Progenitor cell of endocrine pancreas (in vitro differentiated cells): ENCODE data around the gene KHDC4. TPM values are rescaled to one million over a fixed set of nuclear protein-coding genes. Genes with fewer than 3 reads are reported as not detected.

Experiments
- DNase-seq: peaks from one replicate; pipeline ENCODE4 v3.0.0; 2021; ENCODE audit warnings: low spot score; ENCODE audit not compliant: unreplicated experiment
- H3K27ac Mint-ChIP-seq: 2 replicates; pipeline ENCODE4 v1.8.0; 2021; ENCODE audit warnings: mild to moderate bottlenecking, moderate library complexity, mixed read lengths
- H3K27me3 Mint-ChIP-seq: 2 replicates; pipeline ENCODE4 v1.8.0; 2021; ENCODE audit warnings: mixed read lengths
- H3K36me3 Mint-ChIP-seq: 2 replicates; pipeline ENCODE4 v1.8.0; 2022; ENCODE audit warnings: mixed read lengths; ENCODE audit not compliant: insufficient read depth
- H3K4me1 Mint-ChIP-seq: 2 replicates; pipeline ENCODE4 v1.8.0; 2021; ENCODE audit warnings: low read depth, mixed read lengths
- H3K4me3 Mint-ChIP-seq: 2 replicates; pipeline ENCODE4 v1.8.0; 2021; ENCODE audit warnings: low read depth, mild to moderate bottlenecking, moderate library complexity, mixed read lengths
- H3K9me3 Mint-ChIP-seq: 2 replicates; pipeline ENCODE4 v1.8.0; 2021; ENCODE audit warnings: low read depth, mixed read lengths
- total RNA-seq: library from RNA; stranded (reverse); gene quantifications from 2 replicates; pipeline ENCODE4 v1.2.1, GENCODE V29; 2021
- TF ChIP-seq, protein P1 (sequence below): fragments of 200-600 bp; sonication (generic); IDR thresholded peaks from one replicate; pipeline ENCODE4 v1.5.0; 2021; ENCODE audit warnings: antibody characterized with exemption, mild to moderate bottlenecking; ENCODE audit not compliant: unreplicated experiment

The KHDC4 gene
- total RNA-seq, 1 donor from 2014 or later, result 67.6 TPM

DNA sequence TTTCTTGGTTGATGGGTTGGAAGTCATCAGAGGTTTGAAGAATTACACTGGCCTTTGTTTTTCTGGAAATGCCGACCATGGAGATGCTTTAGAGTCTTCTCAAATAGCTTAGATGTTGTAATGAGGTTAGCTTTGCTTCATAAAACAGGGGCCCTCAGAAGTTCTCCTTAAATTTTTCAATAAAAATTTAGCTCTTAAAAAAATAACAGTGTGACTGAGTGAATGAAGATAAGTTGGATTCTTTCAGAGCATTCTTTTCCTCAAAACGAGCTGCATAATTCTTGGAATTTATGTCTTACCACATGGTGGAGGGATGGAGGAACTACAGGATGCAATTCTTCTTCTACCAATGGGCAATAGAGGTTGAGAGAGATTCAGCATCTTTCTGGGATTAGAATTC is 51.4 kb downstream of the KHDC4 start:
- H3K27ac Mint-ChIP-seq, result no peak overlapping the region
- no peak overlapping the region for H3K4me3 Mint-ChIP-seq
- DNase-seq, result no peak
- H3K36me3 Mint-ChIP-seq, result no peaks in the 10 kb centered on the region
- H3K9me3 Mint-ChIP-seq, result no peaks in the 10 kb centered on the region
- no peaks in the 10 kb centered on the region for H3K4me1 Mint-ChIP-seq
- peaks cover 29% of the 10 kb centered on the region for H3K27me3 Mint-ChIP-seq
- TF ChIP-seq, protein P1, sequence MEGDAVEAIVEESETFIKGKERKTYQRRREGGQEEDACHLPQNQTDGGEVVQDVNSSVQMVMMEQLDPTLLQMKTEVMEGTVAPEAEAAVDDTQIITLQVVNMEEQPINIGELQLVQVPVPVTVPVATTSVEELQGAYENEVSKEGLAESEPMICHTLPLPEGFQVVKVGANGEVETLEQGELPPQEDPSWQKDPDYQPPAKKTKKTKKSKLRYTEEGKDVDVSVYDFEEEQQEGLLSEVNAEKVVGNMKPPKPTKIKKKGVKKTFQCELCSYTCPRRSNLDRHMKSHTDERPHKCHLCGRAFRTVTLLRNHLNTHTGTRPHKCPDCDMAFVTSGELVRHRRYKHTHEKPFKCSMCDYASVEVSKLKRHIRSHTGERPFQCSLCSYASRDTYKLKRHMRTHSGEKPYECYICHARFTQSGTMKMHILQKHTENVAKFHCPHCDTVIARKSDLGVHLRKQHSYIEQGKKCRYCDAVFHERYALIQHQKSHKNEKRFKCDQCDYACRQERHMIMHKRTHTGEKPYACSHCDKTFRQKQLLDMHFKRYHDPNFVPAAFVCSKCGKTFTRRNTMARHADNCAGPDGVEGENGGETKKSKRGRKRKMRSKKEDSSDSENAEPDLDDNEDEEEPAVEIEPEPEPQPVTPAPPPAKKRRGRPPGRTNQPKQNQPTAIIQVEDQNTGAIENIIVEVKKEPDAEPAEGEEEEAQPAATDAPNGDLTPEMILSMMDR, result no peak

DNA sequence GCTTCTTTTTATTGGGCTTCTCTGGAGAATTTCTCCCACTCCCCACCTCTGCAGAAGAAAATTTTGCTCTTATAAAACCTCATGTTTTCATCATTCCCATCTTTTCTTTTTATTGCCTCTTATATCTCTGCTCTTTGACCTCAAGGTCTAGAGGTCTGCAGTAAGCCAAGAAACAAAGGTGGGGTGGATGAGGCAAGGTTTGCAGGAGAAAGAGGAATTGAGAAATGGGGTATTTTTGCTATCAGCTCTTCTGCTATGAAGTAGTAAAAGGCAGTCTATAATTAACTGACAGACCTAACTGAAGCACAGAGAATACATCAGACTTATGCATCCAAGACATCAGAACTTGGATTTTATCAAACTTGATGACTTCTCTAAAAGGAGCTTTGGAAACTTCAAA is 52.0 kb downstream of the KHDC4 start:
- Mint-ChIP-seq H3K27ac (no peak overlapping the region), H3K4me1 (no peaks in the 10 kb centered on the region), H3K9me3 (no peaks in the 10 kb centered on the region), H3K4me3 (no peak overlapping the region), H3K27me3 (peaks cover 29% of the 10 kb centered on the region), H3K36me3 (no peaks in the 10 kb centered on the region)
- DNase-seq, result no peak
- TF ChIP-seq, protein P1, result no peak

DNA sequence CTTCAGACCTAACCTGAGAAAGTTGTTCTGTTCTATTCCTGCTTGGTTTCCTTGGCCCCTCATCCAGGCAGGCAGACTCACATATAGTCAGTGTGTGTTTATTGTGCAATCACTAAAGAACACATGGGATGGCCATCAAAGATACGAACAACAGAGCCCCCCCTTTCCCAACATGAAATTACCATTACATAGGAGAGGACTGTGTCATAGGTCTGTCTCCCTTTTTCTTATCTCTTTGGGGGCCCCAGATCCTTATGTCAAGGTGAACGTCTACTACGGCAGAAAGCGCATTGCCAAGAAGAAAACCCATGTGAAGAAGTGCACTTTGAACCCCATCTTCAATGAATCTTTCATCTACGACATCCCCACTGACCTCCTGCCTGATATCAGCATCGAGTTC is 53.3 kb downstream of the KHDC4 start:
- Mint-ChIP-seq H3K27me3 (peaks cover 29% of the 10 kb centered on the region), H3K27ac (no peak overlapping the region), H3K36me3 (no peaks in the 10 kb centered on the region), H3K9me3 (no peaks in the 10 kb centered on the region), H3K4me3 (no peak overlapping the region), H3K4me1 (no peaks in the 10 kb centered on the region)
- no peak for DNase-seq
- TF ChIP-seq, protein P1, result no peak

DNA sequence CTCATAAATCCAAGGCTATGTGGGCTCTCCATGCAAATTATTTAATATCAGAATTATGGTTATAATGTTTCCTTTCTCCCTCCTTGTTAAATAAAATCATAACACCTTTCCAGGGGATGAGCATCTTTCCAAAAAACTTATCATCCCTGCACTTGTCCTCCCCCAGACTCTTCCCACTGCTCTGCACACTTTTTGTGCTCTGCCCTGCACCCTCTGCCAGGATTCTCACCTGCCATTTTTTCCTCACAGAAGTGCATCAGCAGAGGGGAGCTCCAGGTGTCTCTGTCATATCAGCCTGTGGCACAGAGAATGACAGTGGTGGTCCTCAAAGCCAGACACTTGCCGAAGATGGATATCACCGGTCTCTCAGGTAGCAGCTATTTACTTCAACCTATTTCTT is 54.0 kb downstream of the KHDC4 start:
- Mint-ChIP-seq H3K4me3 (no peak overlapping the region), H3K4me1 (no peaks in the 10 kb centered on the region)
- no peak for DNase-seq

DNA sequence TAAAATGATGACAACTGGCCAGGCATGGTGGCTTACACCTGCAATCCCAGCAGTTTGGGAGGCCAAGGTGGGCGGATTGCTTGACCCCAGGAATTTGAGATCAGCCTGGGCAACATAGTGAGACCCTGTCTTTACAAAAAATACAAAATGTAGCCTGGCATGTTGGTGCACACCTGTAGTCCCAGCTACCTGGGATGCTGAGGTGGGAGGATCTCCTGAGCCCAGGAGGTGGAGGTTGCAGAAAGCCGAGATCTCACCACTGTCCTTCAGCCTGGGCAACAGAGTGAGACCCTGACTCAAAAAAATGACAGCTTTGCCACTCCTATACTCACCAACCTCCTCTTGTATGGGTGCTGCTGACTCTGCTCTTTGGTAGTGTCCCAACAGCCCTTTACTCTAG is 56.3 kb downstream of the KHDC4 start:
- no peaks in the 10 kb centered on the region for H3K36me3 Mint-ChIP-seq
- no peaks in the 10 kb centered on the region for H3K9me3 Mint-ChIP-seq
- TF ChIP-seq, protein P1, result no peak
- H3K4me3 Mint-ChIP-seq, result no peak overlapping the region
- DNase-seq, result no peak
- peaks cover 19% of the 10 kb centered on the region for H3K27me3 Mint-ChIP-seq
- H3K4me1 Mint-ChIP-seq, result no peaks in the 10 kb centered on the region
- no peak overlapping the region for H3K27ac Mint-ChIP-seq

More for the DNA sequence above, 54.0 kb downstream of the KHDC4 start:
- peaks cover 29% of the 10 kb centered on the region for H3K27me3 Mint-ChIP-seq
- no peaks in the 10 kb centered on the region for H3K9me3 Mint-ChIP-seq
- H3K27ac Mint-ChIP-seq, result no peak overlapping the region
- no peaks in the 10 kb centered on the region for H3K36me3 Mint-ChIP-seq
- TF ChIP-seq, protein P1, result no peak
